SK-N-MC (cell line): ENCODE data around the gene ARPC5L.

ENCODE experiments used
- EZH2 ChIP-seq: fragments of 200-600 bp; sonication (generic); IDR thresholded peaks from one replicate; pipeline ENCODE4 v1.6.1; 2017; ENCODE audit warnings: antibody characterized with exemption
- FOXP2 ChIP-seq: optimal IDR thresholded peaks from 2 replicates; pipeline ENCODE3; 2011; ENCODE audit warnings: mild to moderate bottlenecking, moderate library complexity; ENCODE audit not compliant: insufficient read depth; ENCODE audit errors: extremely low read length, control extremely low read depth
- POLR2AphosphoS5 ChIP-seq: IDR thresholded peaks from 2 replicates; pipeline ENCODE4 v1.6.1; 2012; ENCODE audit warnings: mild to moderate bottlenecking, low read depth, low read length, borderline replicate concordance

DNA sequence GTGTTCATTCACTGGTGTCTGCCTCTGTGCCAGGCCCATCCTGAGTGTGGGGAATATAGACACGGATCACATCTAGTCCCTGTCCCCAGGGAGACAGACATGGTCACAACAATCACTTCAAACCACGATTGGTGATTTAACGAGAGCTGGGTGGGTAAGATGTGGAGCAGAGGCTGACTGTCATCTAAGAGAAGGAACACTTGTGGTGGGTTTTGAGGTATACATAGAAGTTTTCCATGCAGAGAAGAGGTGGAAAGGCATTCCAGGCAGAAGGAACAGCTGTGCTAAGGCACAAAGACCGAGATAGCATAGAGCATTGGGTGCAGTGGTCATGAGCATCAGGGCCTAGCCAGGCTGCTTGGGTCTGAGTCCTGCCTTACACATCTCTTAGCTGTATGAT is 31.3 kb upstream of the ARPC5L start:
- no peak for TF ChIP-seq POLR2AphosphoS5
- TF ChIP-seq EZH2: no peak
- TF ChIP-seq FOXP2: no peak
